Body of pancreas (tissue), 4 donors: ENCODE measurements around the gene MILR1. TPM values are rescaled to one million over a fixed set of nuclear protein-coding genes. Genes with fewer than 3 reads are reported as not detected.

Experiments
- ATAC-seq: fragments of 150-250 bp; one replicate; pipeline ENCODE4 v1.9.1; 2016
- DNase-seq, 4 donors: peaks; one replicate each; pipeline ENCODE4 v3.0.0-alpha.2; 2019
- H3K27ac ChIP-seq, 4 donors: fragments of 200-600 bp; sonication (generic); 1 replicate in 3 of 4; 2 replicates in 1 of 4; pipeline versions ENCODE4 v1.5.1 to v1.6.1; 2016 to 2019; ENCODE audit warnings: mild to moderate bottlenecking in 1 of 4, mixed read lengths in 1 of 4, moderate library complexity in 1 of 4
- H3K27me3 ChIP-seq, 2 donors: fragments of 200-600 bp; sonication (generic); one replicate each; pipeline ENCODE4 v1.6.0; 2016; ENCODE audit warnings: mild to moderate bottlenecking in 1 of 2
- H3K36me3 ChIP-seq, 2 donors: fragments of 200-600 bp; sonication (generic); replicated peaks in 1 of 2; 2 replicates each; pipeline ENCODE4 v1.5.1; 2016; ENCODE audit warnings: low read depth in 2 of 2; ENCODE audit not compliant: insufficient read depth in 1 of 2
- H3K4me1 ChIP-seq: fragments of 200-600 bp; sonication (generic); one replicate; pipeline ENCODE4 v1.6.0; 2016
- H3K4me3 ChIP-seq, 2 donors: fragments of 200-600 bp; sonication (generic); 1 replicate in 1 of 2; 2 replicates in 1 of 2; pipeline ENCODE4 v1.5.1; 2016 to 2019
- H3K9me3 ChIP-seq, 3 donors: fragments of 200-600 bp; sonication (generic); 1 replicate in 2 of 3; 2 replicates in 1 of 3; pipeline ENCODE4 v1.5.1; 2016
- CTCF ChIP-seq, 7 experiments: fragments of 450-650 bp in 4 of 7; fragments of 200-600 bp in 3 of 7; sonication (generic) in 3 of 7; IDR thresholded peaks; one replicate each; pipeline ENCODE4 v1.5.1; 2016 to 2019; ENCODE audit warnings: antibody characterized with exemption in 7 of 7
- POLR2A ChIP-seq, 3 donors: fragments of 450-650 bp; IDR thresholded peaks; one replicate each; pipeline ENCODE4 v1.6.1; 2016; ENCODE audit warnings: antibody characterized with exemption in 3 of 3, mild to moderate bottlenecking in 2 of 3
- WGBS, 2 donors: methylation state at CpG; one replicate each; pipeline ENCODE4 v1.1.5; 2017; 5-methylcytosine and 5-hydroxymethylcytosine counted together
- intact Hi-C: fragments of 100-400 bp; cut with DNase I; formaldehyde crosslinking; loops from one replicate; pipeline ENCODE4 v1.15.1; 2023
- total RNA-seq, 2 donors: library from RNA; depleted of rRNA; stranded (reverse); fragments of >200 nt; gene quantifications; one replicate each; pipeline ENCODE4 v1.1.0, GENCODE V29; 2016

Gene MILR1
- total RNA-seq, 2 donors from 2014 or later: 4.9 TPM; not detected in 1

GRCh38 chr17:64506201-64506575 lies 57.3 kb downstream of the MILR1 start, which contains the start of gene DDX5:
DDX5 (minus strand) TSS chr17:64506289; CDS start chr17:64506119, 170 bp downstream.
- Histone ChIP-seq H3K4me3 (peak within 1 kb of the TSS; percentile 62 to 71), H3K9me3 (no peaks in the 10 kb centered on the region), H3K27me3 (no peaks in the 10 kb centered on the region), H3K27ac (peak within 1 kb of the TSS; percentile 100), H3K36me3 (peaks cover 10 to 29% of the 10 kb centered on the region in 2 donors), H3K4me1 (peaks cover 47% of the 10 kb centered on the region)
- 0% methylated on average over 9 to 31 of the region's 31 CpGs for WGBS, 2 donors
- ATAC-seq (peak; percentile 82), DNase-seq (peak; percentile 99)
- intact Hi-C loops: no loop called here
- TF ChIP-seq POLR2A (IDR thresholded peaks at IDR 0.05) (peak; percentile 99 to 100 (median 100)), CTCF (IDR thresholded peaks at IDR 0.05) (peak in 1 of 7 experiments; percentile 2)

GRCh38 chr17:64506576-64507412 lies 57.9 kb downstream of the MILR1 start, which contains the start of gene CEP95:
CEP95 (plus strand) TSS chr17:64506977; CDS start chr17:64507098, 121 bp downstream.
- peaks cover 43% of the 10 kb centered on the region for H3K4me1 ChIP-seq
- peak; percentile 77 for ATAC-seq

GRCh38 chr17:64507413-64507782 lies 58.5 kb downstream of the MILR1 start:
- ATAC-seq (peak; percentile 13), DNase-seq (peak in 3 of 4 donors; percentile 20 to 43 (median 29))
- Histone ChIP-seq H3K27ac (peak overlapping the region; percentile 100), H3K36me3 (peaks cover 5 to 25% of the 10 kb centered on the region in 2 donors), H3K4me3 (peak overlapping the region; percentile 62 to 71), H3K9me3 (no peaks in the 10 kb centered on the region), H3K27me3 (no peaks in the 10 kb centered on the region), H3K4me1 (peaks cover 37% of the 10 kb centered on the region)
- 0% methylated on average over 13 of the region's 13 CpGs for WGBS, 2 donors
- intact Hi-C loops: no loop called here
- TF ChIP-seq POLR2A (IDR thresholded peaks at IDR 0.05) (no peak), CTCF (IDR thresholded peaks at IDR 0.05) (peak; percentile 12 to 53 (median 41))

More at GRCh38 chr17:64506576-64507412, 57.9 kb downstream of the MILR1 start, which contains the start of gene CEP95:
- no peaks in the 10 kb centered on the region for H3K9me3 ChIP-seq
- peak; percentile 91 to 96 (median 92) for DNase-seq
- intact Hi-C loops: no loop called here
- H3K36me3 ChIP-seq: peaks cover 5 to 26% of the 10 kb centered on the region in 2 donors
- no peaks in the 10 kb centered on the region for H3K27me3 ChIP-seq
- H3K27ac ChIP-seq: peak within 1 kb of the TSS; percentile 100
- WGBS, 2 donors: 0 to 5% methylated on average over 17 to 70 of the region's 77 CpGs
- H3K4me3 ChIP-seq: peak within 1 kb of the TSS; percentile 62 to 71
- TF ChIP-seq POLR2A (IDR thresholded peaks at IDR 0.05) (peak; percentile 78 to 84 (median 78)), CTCF (IDR thresholded peaks at IDR 0.05) (peak in 1 of 7 experiments; percentile 9)

- DNase-seq (no peak), ATAC-seq (no peak)
- no peak for TF ChIP-seq CTCF (IDR thresholded peaks at IDR 0.05)
- TF ChIP-seq POLR2A (IDR thresholded peaks at IDR 0.05): no peak
- peaks cover 24% of the 10 kb centered on the region for H3K4me1 ChIP-seq
- H3K36me3 ChIP-seq: peaks cover under 1 to 18% of the 10 kb centered on the region in 2 donors
- intact Hi-C loops: no loop called here
- 61 to 69% methylated on average over 2 of the region's 2 CpGs for WGBS, 2 donors
- no peaks in the 10 kb centered on the region for H3K9me3 ChIP-seq
- H3K27me3 ChIP-seq: no peaks in the 10 kb centered on the region
- H3K4me3 ChIP-seq: no peak overlapping the region
- no peak overlapping the region for H3K27ac ChIP-seq
Observed at GRCh38 chr17:64508683-64509082, 59.8 kb downstream of the MILR1 start.
